ENCODE results near the gene ATOH8.

- no peak for TF ChIP-seq GATA3 (IDR thresholded peaks at IDR 0.05; ENCODE audit: low read depth, low read length)
- TF ChIP-seq GATA2 (IDR thresholded peaks at IDR 0.05; ENCODE audit: low read depth, low read length), result no peak
Observed at GRCh38 chr2:85763831-85764230, 10.0 kb downstream of the ATOH8 start.

Measured in SH-SY5Y (cell line).